ENCODE data around the gene TM2D3. TPM values are rescaled to one million over a fixed set of nuclear protein-coding genes. Genes with fewer than 3 reads are reported as not detected.

TM2D3 gene
- total and polyA plus RNA-seq, 2 donors (not counting 1 experiment from before 2014, with no cell fraction given), result 46.1 to 71.5 TPM

- H3K27ac ChIP-seq (ENCODE audit: insufficient read depth, low read length), result no peak overlapping the region
- H3K27me3 ChIP-seq (ENCODE audit: control insufficient read depth, insufficient read depth, low read length), result no peaks in the 10 kb centered on the region
- H3K4me1 ChIP-seq (ENCODE audit: control insufficient read depth, extremely low read depth, insufficient read depth, low read length), result no peaks in the 10 kb centered on the region
- H2AFZ ChIP-seq (ENCODE audit: low read length), result no peak overlapping the region
- H3K9me3 ChIP-seq (ENCODE audit: control insufficient read depth, insufficient read depth, low read depth, low read length), result no peaks in the 10 kb centered on the region
- no peak overlapping the region for H3K4me3 ChIP-seq (replicated peaks in 1 of 4; ENCODE audit: control extremely low read depth in 1 of 4, insufficient read depth in 1 of 4, low read depth in 3 of 4, low read length in 4 of 4)
- H3K9ac ChIP-seq (ENCODE audit: insufficient read depth, low read length), result no peak overlapping the region
- no peaks in the 10 kb centered on the region for H3K79me2 ChIP-seq (ENCODE audit: control insufficient read depth, insufficient read depth, low read length)
- DNase-seq (ENCODE audit: low read depth in 2 of 2), result no peak
- TF ChIP-seq CTCF (conservative IDR thresholded peaks at IDR 0.05 in 1 of 2, IDR thresholded peaks at IDR 0.05 in 1 of 2; ENCODE audit: low read depth in 1 of 2, low read length in 2 of 2), result no peak
- no peak for TF ChIP-seq EZH2 (IDR thresholded peaks at IDR 0.05; ENCODE audit: low read length, missing control alignments)
- no peak overlapping the region for H3K4me2 ChIP-seq (ENCODE audit: extremely low read depth, insufficient read depth, low read length)
- no peaks in the 10 kb centered on the region for H3K36me3 ChIP-seq (ENCODE audit: control insufficient read depth, insufficient read depth, low read length)
- H4K20me1 ChIP-seq (ENCODE audit: control insufficient read depth, extremely low read depth, insufficient read depth, low read length), result no peaks in the 10 kb centered on the region
Measured at GRCh38 chr15:101662203-101662602, 10.0 kb upstream of the TM2D3 start.

- Histone ChIP-seq H3K9me3 (ENCODE audit: control insufficient read depth, insufficient read depth, low read depth, low read length) (no peaks in the 10 kb centered on the region), H3K9ac (ENCODE audit: insufficient read depth, low read length) (no peak overlapping the region), H3K4me3 (replicated peaks in 1 of 4; ENCODE audit: control extremely low read depth in 1 of 4, insufficient read depth in 1 of 4, low read depth in 3 of 4, low read length in 4 of 4) (no peak overlapping the region), H3K4me1 (ENCODE audit: control insufficient read depth, extremely low read depth, insufficient read depth, low read length) (no peaks in the 10 kb centered on the region), H2AFZ (ENCODE audit: low read length) (no peak overlapping the region), H3K27me3 (ENCODE audit: control insufficient read depth, insufficient read depth, low read length) (no peaks in the 10 kb centered on the region), H4K20me1 (ENCODE audit: control insufficient read depth, extremely low read depth, insufficient read depth, low read length) (no peaks in the 10 kb centered on the region), H3K27ac (ENCODE audit: insufficient read depth, low read length) (no peak overlapping the region), H3K36me3 (ENCODE audit: control insufficient read depth, insufficient read depth, low read length) (no peaks in the 10 kb centered on the region), H3K79me2 (ENCODE audit: control insufficient read depth, insufficient read depth, low read length) (no peaks in the 10 kb centered on the region), H3K4me2 (ENCODE audit: extremely low read depth, insufficient read depth, low read length) (no peak overlapping the region)
- TF ChIP-seq EZH2 (IDR thresholded peaks at IDR 0.05; ENCODE audit: low read length, missing control alignments) (no peak), CTCF (conservative IDR thresholded peaks at IDR 0.05 in 1 of 2, IDR thresholded peaks at IDR 0.05 in 1 of 2; ENCODE audit: low read depth in 1 of 2, low read length in 2 of 2) (no peak)
- DNase-seq (ENCODE audit: low read depth in 2 of 2), result no peak
Measured at GRCh38 chr15:101660005-101660404, 7.8 kb upstream of the TM2D3 start.

- no peak overlapping the region for H2AFZ ChIP-seq (ENCODE audit: low read length)
- no peak overlapping the region for H3K4me3 ChIP-seq (replicated peaks in 1 of 4; ENCODE audit: control extremely low read depth in 1 of 4, insufficient read depth in 1 of 4, low read depth in 3 of 4, low read length in 4 of 4)
Measured at GRCh38 chr15:101657968-101658784, 6.0 kb upstream of the TM2D3 start.

More at GRCh38 chr15:101657968-101658784, 6.0 kb upstream of the TM2D3 start:
- Histone ChIP-seq H4K20me1 (ENCODE audit: control insufficient read depth, extremely low read depth, insufficient read depth, low read length) (no peaks in the 10 kb centered on the region), H3K9me3 (ENCODE audit: control insufficient read depth, insufficient read depth, low read depth, low read length) (no peaks in the 10 kb centered on the region), H3K36me3 (ENCODE audit: control insufficient read depth, insufficient read depth, low read length) (no peaks in the 10 kb centered on the region), H3K79me2 (ENCODE audit: control insufficient read depth, insufficient read depth, low read length) (no peaks in the 10 kb centered on the region), H3K4me2 (ENCODE audit: extremely low read depth, insufficient read depth, low read length) (no peak overlapping the region), H3K4me1 (ENCODE audit: control insufficient read depth, extremely low read depth, insufficient read depth, low read length) (no peaks in the 10 kb centered on the region), H3K27me3 (ENCODE audit: control insufficient read depth, insufficient read depth, low read length) (no peaks in the 10 kb centered on the region), H3K9ac (ENCODE audit: insufficient read depth, low read length) (no peak overlapping the region), H3K27ac (ENCODE audit: insufficient read depth, low read length) (no peak overlapping the region)
- TF ChIP-seq CTCF (conservative IDR thresholded peaks at IDR 0.05 in 1 of 2, IDR thresholded peaks at IDR 0.05 in 1 of 2; ENCODE audit: low read depth in 1 of 2, low read length in 2 of 2) (no peak), EZH2 (IDR thresholded peaks at IDR 0.05; ENCODE audit: low read length, missing control alignments) (no peak)
- no peak for DNase-seq (ENCODE audit: low read depth in 2 of 2)

All from fibroblast of lung (primary cell).